Measurements from ENCODE around the gene BACE1. TPM values are rescaled to one million over a fixed set of nuclear protein-coding genes. Genes with fewer than 3 reads are reported as not detected.

The BACE1 gene
- total RNA-seq, 1 donor: 45.6 TPM

DNA sequence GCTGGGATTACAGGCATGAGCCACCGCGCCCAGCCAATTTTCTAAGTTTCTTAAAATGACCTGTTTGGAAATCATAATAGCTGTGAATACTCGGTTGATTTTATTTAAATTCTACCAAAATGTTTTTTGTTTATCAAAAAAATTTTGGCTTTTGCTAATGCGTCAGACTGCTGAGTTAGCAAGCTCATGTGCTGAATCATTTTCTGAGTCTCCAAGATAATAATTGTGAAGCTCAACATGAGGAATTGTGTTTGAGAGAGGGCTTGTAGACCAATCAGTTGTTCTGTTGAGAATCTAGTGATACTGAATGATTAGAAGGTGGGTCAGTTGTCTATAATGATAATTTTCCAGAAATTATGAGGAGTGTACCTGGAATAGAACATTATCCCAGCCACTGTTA lies 67.7 kb downstream of the BACE1 start:
- no peaks in the 10 kb centered on the region for H3K79me2 ChIP-seq (ENCODE audit: insufficient read depth, low read length)
- H4K20me1 ChIP-seq (ENCODE audit: insufficient read depth, low read length): no peaks in the 10 kb centered on the region
- no peaks in the 10 kb centered on the region for H3K27me3 ChIP-seq (ENCODE audit: insufficient read depth, low read length)
- peaks cover 49% of the 10 kb centered on the region for H3K36me3 ChIP-seq (ENCODE audit: insufficient read depth, low read length)
- H3K27ac ChIP-seq (ENCODE audit: low read depth, low read length): no peak overlapping the region
- no peak for DNase-seq (ENCODE audit: insufficient read length, low spot score, missing footprints)
- H3K4me1 ChIP-seq (ENCODE audit: insufficient read depth, low read length): no peaks in the 10 kb centered on the region
- H3K4me2 ChIP-seq (ENCODE audit: insufficient read depth, low read length): no peak overlapping the region
- H2AFZ ChIP-seq (ENCODE audit: low read length): no peak overlapping the region
- no peaks in the 10 kb centered on the region for H3K9me3 ChIP-seq (ENCODE audit: low read depth, low read length)
- H3K4me3 ChIP-seq (ENCODE audit: insufficient read depth, low read length): no peak overlapping the region
- TF ChIP-seq, protein P1, sequence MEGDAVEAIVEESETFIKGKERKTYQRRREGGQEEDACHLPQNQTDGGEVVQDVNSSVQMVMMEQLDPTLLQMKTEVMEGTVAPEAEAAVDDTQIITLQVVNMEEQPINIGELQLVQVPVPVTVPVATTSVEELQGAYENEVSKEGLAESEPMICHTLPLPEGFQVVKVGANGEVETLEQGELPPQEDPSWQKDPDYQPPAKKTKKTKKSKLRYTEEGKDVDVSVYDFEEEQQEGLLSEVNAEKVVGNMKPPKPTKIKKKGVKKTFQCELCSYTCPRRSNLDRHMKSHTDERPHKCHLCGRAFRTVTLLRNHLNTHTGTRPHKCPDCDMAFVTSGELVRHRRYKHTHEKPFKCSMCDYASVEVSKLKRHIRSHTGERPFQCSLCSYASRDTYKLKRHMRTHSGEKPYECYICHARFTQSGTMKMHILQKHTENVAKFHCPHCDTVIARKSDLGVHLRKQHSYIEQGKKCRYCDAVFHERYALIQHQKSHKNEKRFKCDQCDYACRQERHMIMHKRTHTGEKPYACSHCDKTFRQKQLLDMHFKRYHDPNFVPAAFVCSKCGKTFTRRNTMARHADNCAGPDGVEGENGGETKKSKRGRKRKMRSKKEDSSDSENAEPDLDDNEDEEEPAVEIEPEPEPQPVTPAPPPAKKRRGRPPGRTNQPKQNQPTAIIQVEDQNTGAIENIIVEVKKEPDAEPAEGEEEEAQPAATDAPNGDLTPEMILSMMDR (IDR thresholded peaks at IDR 0.05; ENCODE audit: extremely low read depth, low read depth, low read length): no peak

DNA sequence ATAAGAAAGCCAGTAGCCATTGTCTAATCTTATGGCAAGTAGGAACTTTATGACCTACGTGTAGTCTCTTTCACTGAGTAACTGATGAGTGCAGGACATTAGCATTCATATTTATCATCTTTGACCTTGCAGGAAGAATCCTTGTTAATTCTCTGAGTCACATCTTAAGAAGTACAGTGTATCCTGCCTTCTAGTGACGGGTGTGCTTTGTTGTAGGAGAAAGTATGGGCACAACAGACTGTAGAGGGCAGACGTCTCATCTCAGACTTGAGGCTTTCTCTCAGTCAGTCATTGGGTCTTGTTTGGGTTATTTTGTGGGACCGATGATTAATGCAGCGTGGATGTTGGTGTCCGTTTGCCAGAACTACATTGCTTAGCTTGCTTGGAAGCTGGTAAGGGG lies 76.8 kb downstream of the BACE1 start:
- peak; percentile 97 for DNase-seq (ENCODE audit: insufficient read length, low spot score, missing footprints)
- H4K20me1 ChIP-seq (ENCODE audit: insufficient read depth, low read length): no peaks in the 10 kb centered on the region
- TF ChIP-seq, protein P1 (IDR thresholded peaks at IDR 0.05; ENCODE audit: extremely low read depth, low read depth, low read length): peak; percentile 83
- H3K9me3 ChIP-seq (ENCODE audit: low read depth, low read length): no peaks in the 10 kb centered on the region
- H3K27ac ChIP-seq (ENCODE audit: low read depth, low read length): peak overlapping the region; percentile 71
- H3K4me1 ChIP-seq (ENCODE audit: insufficient read depth, low read length): peaks cover 12% of the 10 kb centered on the region
- peaks cover 12% of the 10 kb centered on the region for H3K79me2 ChIP-seq (ENCODE audit: insufficient read depth, low read length)
- H3K4me3 ChIP-seq (ENCODE audit: insufficient read depth, low read length): no peak overlapping the region
- H3K4me2 ChIP-seq (ENCODE audit: insufficient read depth, low read length): peak overlapping the region; percentile 14
- H2AFZ ChIP-seq (ENCODE audit: low read length): no peak overlapping the region
- no peaks in the 10 kb centered on the region for H3K27me3 ChIP-seq (ENCODE audit: insufficient read depth, low read length)
- peaks cover 24% of the 10 kb centered on the region for H3K36me3 ChIP-seq (ENCODE audit: insufficient read depth, low read length)

DNA sequence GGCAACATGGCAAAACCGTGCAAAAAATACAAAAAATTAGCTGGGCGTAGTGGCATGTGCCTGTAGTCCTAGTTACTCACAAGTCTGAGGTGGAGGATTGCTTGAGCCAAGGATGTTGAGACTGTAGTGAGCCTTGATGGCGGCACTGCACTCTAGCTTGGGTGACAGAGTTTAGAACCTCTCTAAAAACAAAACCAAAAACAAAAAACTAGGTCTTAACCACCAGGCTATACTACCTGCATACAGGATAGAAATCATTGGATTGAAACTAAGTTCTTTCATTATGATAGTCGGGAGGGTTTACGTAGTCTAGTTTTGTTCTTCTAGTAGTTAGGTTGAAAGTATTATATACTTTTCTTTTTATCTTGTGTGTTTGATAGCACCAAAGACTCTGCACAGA lies 77.8 kb downstream of the BACE1 start:
- TF ChIP-seq, protein P1 (IDR thresholded peaks at IDR 0.05; ENCODE audit: extremely low read depth, low read depth, low read length): no peak
- Histone ChIP-seq H3K36me3 (ENCODE audit: insufficient read depth, low read length) (peaks cover 17% of the 10 kb centered on the region), H3K27me3 (ENCODE audit: insufficient read depth, low read length) (no peaks in the 10 kb centered on the region), H3K9me3 (ENCODE audit: low read depth, low read length) (no peaks in the 10 kb centered on the region), H3K4me3 (ENCODE audit: insufficient read depth, low read length) (no peak overlapping the region), H3K27ac (ENCODE audit: low read depth, low read length) (peak overlapping the region; percentile 71), H2AFZ (ENCODE audit: low read length) (no peak overlapping the region), H3K4me2 (ENCODE audit: insufficient read depth, low read length) (no peak overlapping the region), H3K4me1 (ENCODE audit: insufficient read depth, low read length) (peaks cover 22% of the 10 kb centered on the region), H4K20me1 (ENCODE audit: insufficient read depth, low read length) (no peaks in the 10 kb centered on the region), H3K79me2 (ENCODE audit: insufficient read depth, low read length) (peaks cover 23% of the 10 kb centered on the region)
- no peak for DNase-seq (ENCODE audit: insufficient read length, low spot score, missing footprints)

Small RNA genes within 50 kb of the gene (small RNA-seq; reads per million reads assigned to genes)
- gene RF00564: not detected

Other genes starting within 250 kb of the BACE1 start
- gene SIK3, start 217.8 kb downstream of the BACE1 start, total RNA-seq: 24.8 and 25.7 TPM in 2 replicates
- 141 and 151 TPM in 2 replicates for gene PAFAH1B2, start 172.0 kb downstream of the BACE1 start, total RNA-seq
- 27.5 and 35.7 TPM in 2 replicates for gene SIDT2, start 137.5 kb downstream of the BACE1 start, total RNA-seq
- 3,614 and 3,853 TPM in 2 replicates for gene TAGLN, start 116.9 kb downstream of the BACE1 start, total RNA-seq
- 44.5 and 51.9 TPM in 2 replicates for gene PCSK7, start 84.2 kb downstream of the BACE1 start, total RNA-seq
- 13.4 and 14.7 TPM in 2 replicates for gene RNF214, start 83.6 kb downstream of the BACE1 start, total RNA-seq
- 3.5 and 4.0 TPM in 2 replicates for gene BACE1-AS, start 24.9 kb downstream of the BACE1 start, total RNA-seq
- gene CEP164, start 11.6 kb upstream of the BACE1 start, total RNA-seq: 38.0 and 40.7 TPM in 2 replicates

Data from osteoblast (primary cell).